ENCODE data around the gene IQSEC1. TPM values are rescaled to one million over a fixed set of nuclear protein-coding genes. Genes with fewer than 3 reads are reported as not detected.
"Not testable (repeated sequence)": the region's sequence is repeated elsewhere in the genome, so short reads cannot be mapped to it uniquely, and the experiment has no call there.

Gene IQSEC1
- total RNA-seq, 1 donor, result 135 TPM

DNA sequence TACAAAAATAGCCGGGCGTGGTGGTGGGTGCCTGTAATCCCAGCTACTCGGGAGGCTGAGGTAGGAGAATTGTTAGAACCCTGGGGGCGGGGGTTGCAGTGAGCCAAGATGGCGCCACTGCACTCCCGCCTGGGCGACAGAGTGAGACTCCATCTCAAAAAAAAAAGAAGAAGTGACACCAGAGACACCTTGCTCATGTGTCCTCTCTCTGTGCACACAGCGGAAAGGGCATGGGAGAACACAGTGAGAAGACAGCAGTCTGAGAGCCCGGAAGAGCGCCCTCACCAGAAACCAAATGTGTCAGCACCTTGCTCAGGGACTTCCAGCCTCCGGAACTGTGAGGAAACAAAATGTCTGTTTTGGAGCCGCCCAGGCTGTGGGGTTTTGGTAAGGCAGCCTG is 191.4 kb downstream of the IQSEC1 start:
- not testable (repeated sequence) for H3K4me3 ChIP-seq (ENCODE audit: low read length); H3K9me3 ChIP-seq (ENCODE audit: low read depth, low read length); H3K27me3 ChIP-seq (ENCODE audit: insufficient read depth, low read length)
- peaks cover 10% of the 10 kb centered on the region for H3K4me1 ChIP-seq (ENCODE audit: insufficient read depth, low read length)

DNA sequence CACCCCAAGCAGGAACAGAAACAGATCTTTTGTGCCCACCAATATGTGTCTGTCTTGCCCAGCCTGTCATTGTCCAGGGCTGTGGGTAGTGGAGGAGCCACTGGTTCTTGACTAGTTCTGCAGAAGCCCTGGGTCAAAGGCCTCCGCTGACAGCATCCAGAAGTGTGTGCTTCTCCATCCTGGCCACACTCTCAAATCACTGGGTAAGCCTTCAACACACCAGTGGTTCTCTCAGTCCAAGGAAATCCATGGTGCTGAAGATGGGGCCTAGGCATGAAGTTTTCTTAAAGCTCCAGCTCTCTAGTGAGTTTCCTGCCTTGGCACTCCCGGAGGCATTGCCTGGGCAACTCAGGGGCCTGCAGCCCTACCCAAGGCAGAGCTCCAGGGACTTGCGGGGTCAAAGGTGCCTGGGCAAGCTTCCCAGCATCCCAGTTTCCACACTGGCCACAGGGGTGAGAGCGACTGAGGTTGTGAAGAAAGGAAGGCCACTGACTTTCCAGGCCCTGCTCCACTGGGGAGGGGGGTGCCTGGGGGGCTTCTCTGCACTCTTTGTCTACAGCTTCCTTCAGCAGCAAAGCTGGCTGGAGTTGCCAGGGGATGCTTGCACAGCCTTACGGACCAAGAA is 193.9 kb downstream of the IQSEC1 start:
- Histone ChIP-seq H3K27me3 (ENCODE audit: insufficient read depth, low read length) (no peaks in the 10 kb centered on the region), H3K4me3 (ENCODE audit: low read length) (no peak overlapping the region), H3K9me3 (ENCODE audit: low read depth, low read length) (no peaks in the 10 kb centered on the region), H3K4me1 (ENCODE audit: insufficient read depth, low read length) (peaks cover 6% of the 10 kb centered on the region)

DNA sequence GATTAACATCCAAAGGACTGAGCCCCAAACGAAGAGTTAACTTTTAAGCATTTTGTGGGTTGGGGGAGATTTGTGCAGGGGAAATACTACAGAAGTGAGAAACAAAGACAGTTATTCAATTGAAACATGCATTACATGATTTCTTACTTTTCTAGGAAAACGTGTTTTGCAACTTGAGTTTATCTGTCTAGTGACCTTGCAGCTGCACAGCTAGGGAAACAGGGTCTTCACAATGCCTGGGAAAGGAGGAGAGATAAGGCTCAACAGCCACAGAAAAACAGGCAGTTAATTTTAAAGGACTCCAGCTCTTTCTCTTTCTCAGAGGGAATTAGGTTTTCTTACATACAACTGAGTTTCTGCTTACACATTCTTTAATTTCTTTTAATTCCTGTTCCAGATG is 194.5 kb downstream of the IQSEC1 start:
- H3K4me1 ChIP-seq (ENCODE audit: insufficient read depth, low read length); H3K9me3 ChIP-seq (ENCODE audit: low read depth, low read length); H3K4me3 ChIP-seq (ENCODE audit: low read length); H3K27me3 ChIP-seq (ENCODE audit: insufficient read depth, low read length): not testable (repeated sequence)

DNA sequence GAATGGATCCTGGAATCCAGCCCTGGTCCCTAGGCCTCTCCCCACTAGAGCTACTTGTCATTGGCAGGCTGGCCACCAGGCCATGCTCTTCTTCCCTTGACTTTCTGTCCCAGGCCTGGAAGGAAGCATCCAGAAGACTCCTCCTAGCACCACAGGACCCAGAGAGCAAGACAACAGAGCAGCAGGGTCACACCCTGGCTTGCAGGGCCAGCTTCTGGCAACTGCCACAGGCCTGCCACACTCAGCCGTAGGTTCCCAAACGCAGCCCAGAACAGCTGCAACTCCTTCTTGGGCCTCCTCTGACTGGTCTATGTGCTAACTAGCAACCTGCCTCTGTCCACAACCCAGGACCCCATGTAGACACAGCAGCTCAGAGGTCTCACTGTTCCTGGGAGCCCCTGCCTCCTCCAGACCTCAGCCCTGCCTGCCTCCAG is 195.1 kb downstream of the IQSEC1 start:
- H3K27me3 ChIP-seq (ENCODE audit: insufficient read depth, low read length), result no peaks in the 10 kb centered on the region
- no peaks in the 10 kb centered on the region for H3K9me3 ChIP-seq (ENCODE audit: low read depth, low read length)
- no peak overlapping the region for H3K4me3 ChIP-seq (ENCODE audit: low read length)
- peaks cover 6% of the 10 kb centered on the region for H3K4me1 ChIP-seq (ENCODE audit: insufficient read depth, low read length)

DNA sequence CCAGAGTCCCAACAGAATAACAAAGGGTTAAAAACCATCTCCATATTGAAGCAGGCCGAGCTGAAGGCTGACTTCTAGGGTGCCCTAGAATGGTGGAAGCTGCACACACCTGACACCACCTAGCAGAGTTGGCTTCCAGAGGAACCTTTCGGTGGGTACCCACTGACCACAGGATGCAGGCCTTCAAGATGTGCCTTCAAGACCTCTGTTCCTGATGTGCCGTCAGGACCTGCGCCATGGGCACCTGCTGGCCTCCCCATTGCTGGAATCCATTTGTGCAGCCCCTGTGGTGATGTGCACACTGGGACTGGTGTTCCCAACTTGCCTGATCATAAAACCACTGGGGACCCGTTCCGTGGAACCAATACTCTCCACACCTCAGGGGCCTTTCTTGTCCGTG is 196.2 kb downstream of the IQSEC1 start:
- Histone ChIP-seq H3K27me3 (ENCODE audit: insufficient read depth, low read length) (no peaks in the 10 kb centered on the region), H3K9me3 (ENCODE audit: low read depth, low read length) (no peaks in the 10 kb centered on the region), H3K4me3 (ENCODE audit: low read length) (no peak overlapping the region), H3K4me1 (ENCODE audit: insufficient read depth, low read length) (peaks cover 6% of the 10 kb centered on the region)

DNA sequence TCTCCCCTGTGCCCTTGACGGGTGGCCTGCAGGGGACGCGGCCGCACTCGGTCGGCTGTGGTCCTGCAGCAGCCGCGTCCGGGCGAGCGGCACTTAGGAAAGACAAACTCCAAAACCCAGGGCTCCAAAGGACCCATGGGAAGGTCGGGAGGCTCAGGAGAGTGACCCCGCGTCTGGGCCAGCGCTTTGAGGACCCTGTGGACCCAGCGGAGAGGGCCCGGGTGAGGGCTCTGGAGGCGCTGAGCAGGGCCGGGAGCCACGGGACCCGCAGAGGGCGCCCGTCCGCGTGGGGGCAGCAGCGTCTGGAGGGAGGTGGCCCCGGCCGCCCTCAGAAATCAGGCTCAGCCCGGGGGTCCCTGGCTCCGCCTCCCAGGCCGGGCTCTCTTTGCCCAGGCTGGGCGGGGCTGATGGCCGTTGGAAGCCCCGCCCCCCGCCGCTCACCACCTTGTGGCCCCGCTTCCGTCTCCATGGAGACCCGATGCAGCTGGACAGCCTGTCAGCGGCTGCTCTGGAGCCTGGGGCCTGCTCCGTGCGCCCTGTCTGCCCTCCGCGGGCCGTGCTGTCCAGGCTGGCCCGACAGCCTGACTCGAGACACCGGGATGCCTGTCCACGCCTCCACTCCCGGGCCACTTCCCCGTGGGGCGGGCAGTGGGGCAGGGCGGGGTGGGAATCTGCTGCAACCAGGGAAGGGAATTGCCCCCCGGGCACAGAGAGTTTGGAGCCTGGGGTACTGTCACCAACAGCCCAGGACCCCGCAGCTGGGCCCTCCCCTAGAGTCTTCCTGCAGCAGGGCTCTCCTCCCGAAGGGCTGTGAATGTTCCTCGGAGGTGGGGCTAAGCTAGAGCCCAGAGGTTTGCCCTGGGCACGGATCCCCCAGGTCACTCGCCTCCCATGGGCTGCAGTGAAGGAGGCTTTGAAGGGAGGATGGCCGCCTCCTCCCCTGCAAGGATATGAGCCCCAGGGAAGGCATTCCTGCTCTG is 197.1 kb downstream of the IQSEC1 start:
- Histone ChIP-seq H3K4me3 (ENCODE audit: low read length) (no peak overlapping the region), H3K9me3 (ENCODE audit: low read depth, low read length) (no peaks in the 10 kb centered on the region), H3K4me1 (ENCODE audit: insufficient read depth, low read length) (peaks cover 6% of the 10 kb centered on the region), H3K27me3 (ENCODE audit: insufficient read depth, low read length) (no peaks in the 10 kb centered on the region)

DNA sequence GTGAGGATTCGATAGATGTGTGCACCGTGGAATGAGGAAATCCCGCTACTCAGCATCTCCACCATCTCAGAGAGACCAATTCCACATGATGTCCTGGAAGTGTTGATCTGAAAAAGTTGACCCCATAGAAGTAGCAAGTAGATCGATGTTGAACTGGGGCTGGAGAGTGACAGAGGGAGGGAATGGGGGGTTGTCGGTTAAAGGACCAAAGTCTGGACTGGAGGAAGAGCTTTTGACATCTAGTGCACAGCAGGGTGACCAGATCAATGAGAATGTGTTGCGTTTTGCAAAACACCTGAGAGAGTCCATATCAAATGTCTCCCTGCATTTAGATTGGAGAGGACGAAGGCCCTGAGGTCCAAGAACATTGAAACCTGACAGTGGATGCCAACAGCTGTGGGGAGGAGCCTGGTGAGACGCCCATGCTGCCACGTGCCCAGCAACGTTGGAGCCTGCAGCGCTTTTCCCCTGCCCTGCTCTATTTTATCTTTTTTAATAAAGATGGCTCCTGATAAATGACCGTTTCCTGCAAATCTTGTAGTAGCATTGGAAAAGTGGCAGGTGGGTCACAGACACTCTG is 201.7 kb downstream of the IQSEC1 start:
- H3K4me3 ChIP-seq (ENCODE audit: low read length), result no peak overlapping the region
- no peaks in the 10 kb centered on the region for H3K9me3 ChIP-seq (ENCODE audit: low read depth, low read length)
- peaks cover 9% of the 10 kb centered on the region for H3K27me3 ChIP-seq (ENCODE audit: insufficient read depth, low read length)
- peaks cover 24% of the 10 kb centered on the region for H3K4me1 ChIP-seq (ENCODE audit: insufficient read depth, low read length)

DNA sequence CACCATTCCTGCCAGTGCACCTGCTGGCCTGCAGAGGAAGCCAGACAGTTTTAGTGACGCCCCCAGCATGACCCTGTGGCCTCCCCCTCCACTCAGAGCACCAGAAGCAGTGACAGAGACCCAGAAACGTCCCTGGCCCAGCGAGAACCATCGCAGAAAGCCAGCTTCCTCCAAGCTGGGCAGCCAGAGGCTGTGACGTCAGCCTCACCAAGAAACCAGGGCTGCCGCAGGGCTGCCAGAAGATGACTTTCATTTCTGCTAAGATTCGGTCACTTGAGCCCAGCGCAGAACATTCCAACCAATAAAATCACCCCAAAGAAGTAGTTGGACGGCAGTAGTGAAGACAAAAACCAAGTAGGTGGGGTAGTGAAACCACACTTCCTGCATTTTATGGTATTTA is 202.3 kb downstream of the IQSEC1 start:
- no peak overlapping the region for H3K4me3 ChIP-seq (ENCODE audit: low read length)
- no peaks in the 10 kb centered on the region for H3K9me3 ChIP-seq (ENCODE audit: low read depth, low read length)
- H3K4me1 ChIP-seq (ENCODE audit: insufficient read depth, low read length), result peaks cover 22% of the 10 kb centered on the region
- peaks cover 9% of the 10 kb centered on the region for H3K27me3 ChIP-seq (ENCODE audit: insufficient read depth, low read length)

DNA sequence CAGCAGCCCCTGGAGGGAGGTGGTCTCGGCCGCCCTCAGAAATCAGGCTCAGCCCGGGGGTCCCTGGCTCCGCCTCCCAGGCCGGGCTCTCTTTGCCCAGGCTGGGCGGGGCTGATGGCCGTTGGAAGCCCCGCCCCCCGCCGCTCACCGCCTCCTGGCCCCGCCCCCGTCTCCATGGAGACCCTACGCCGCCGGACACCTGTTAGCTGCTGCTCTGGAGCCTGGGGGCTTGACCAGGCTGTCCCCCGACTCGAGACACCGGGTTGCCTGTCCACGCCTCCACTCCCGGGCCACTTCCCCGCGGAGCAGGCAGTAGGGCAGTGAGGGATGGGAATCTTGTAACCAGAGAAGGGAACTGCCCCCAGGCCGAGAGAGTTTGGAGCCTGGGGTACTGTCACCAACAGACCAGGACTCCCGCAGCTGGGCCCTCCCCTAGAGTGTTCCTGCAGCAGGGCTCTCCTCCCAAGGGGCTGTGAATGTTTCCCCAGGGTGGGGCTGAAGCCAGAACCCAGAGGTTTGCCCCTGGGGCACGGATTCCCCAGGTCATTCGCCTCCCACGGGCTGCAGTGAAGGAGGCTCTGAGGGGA is 204.1 kb downstream of the IQSEC1 start:
- Histone ChIP-seq H3K27me3 (ENCODE audit: insufficient read depth, low read length) (peaks cover 9% of the 10 kb centered on the region), H3K9me3 (ENCODE audit: low read depth, low read length) (no peaks in the 10 kb centered on the region), H3K4me3 (ENCODE audit: low read length) (no peak overlapping the region), H3K4me1 (ENCODE audit: insufficient read depth, low read length) (peaks cover 19% of the 10 kb centered on the region)

DNA sequence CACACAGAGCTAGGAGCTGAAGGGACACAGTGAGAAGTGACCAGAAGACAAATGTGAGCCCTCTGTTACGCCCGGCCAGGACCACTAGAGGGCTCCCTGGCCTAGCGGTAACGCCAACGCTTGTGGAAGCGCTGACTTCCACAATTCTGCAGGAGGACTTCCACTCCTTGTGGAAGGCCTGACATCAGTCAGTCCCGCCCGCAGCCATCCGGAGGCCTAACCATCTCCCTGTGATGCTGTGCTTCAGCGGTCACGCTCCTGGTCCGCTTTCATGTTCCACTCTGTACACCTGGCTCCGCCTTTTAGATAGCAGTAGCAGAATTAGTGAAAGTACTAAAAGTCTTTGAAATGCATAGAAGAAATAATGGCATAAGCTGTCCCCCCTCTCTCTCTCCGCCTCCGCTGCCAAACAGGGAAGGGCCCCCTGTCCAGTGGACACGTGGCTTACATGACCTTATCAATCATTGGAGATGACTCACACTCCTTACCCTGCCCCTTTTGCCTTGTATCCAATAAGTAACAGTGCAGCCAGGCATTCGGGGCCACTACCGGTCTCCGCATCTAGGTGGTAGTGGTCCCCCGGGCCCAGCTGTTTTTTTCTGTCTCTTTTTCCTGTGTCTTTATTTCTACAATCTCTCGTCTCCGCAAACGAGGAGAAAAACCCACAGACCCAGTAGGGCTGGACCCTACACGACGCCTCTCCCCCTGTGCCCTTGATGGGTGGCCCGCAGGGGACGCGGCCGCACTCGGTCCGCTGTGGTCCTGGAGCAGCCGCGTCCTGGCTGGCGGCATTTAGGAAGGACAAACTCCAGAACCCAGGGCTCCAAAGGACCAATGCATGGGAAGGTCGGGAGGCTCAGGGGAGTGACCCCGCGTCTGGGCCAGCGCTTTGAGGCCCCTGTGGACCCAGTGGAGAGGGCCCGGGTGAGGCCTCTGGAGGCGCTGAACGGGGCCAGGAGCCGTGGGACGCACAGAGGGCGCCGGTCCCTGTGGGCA is 204.9 kb downstream of the IQSEC1 start:
- H3K27me3 ChIP-seq (ENCODE audit: insufficient read depth, low read length), result peaks cover 9% of the 10 kb centered on the region
- H3K4me1 ChIP-seq (ENCODE audit: insufficient read depth, low read length), result peaks cover 19% of the 10 kb centered on the region
- no peaks in the 10 kb centered on the region for H3K9me3 ChIP-seq (ENCODE audit: low read depth, low read length)
- peak overlapping the region; percentile 13 for H3K4me3 ChIP-seq (ENCODE audit: low read length)

DNA sequence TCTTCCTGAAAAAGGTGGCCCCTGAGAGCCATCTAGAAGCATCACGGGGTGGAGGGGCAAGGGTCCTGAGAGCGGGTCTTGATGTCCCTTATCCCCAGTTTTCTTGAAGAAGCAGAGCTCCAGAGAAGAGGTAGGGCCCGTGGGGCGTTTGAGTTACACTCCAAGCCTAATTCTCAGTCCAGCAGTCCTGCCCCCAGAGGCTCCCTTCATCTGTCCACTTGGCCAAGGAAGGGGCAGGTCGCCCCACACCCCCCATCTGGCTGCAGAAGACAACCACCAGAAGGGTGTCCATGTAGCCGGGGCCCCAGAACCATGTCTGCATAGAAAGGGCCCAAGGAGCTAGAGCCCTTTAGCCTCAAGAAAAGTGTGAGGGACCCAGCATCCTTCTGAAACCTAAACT is 206.4 kb downstream of the IQSEC1 start:
- no peaks in the 10 kb centered on the region for H3K9me3 ChIP-seq (ENCODE audit: low read depth, low read length)
- peaks cover 19% of the 10 kb centered on the region for H3K4me1 ChIP-seq (ENCODE audit: insufficient read depth, low read length)
- H3K27me3 ChIP-seq (ENCODE audit: insufficient read depth, low read length), result peaks cover 9% of the 10 kb centered on the region
- H3K4me3 ChIP-seq (ENCODE audit: low read length), result no peak overlapping the region

DNA sequence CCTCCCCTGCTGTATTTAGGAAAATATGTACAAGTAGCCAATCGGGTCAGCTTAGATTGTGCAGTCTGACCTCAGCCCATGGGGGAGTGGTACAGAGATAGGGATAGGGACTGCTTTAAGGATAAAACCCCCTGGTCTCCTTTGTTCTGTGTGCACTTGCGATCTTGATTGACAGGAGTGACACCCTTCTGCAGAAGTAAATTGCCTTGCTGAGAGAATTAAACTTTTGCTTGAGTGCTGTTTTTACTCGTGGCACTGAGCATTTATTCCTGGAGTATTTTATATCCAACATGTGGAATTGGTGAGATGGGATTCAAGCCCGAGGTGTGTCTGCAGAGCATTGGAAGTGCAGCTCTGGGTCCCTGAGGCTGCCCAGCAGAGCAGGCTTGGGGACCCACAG is 208.0 kb downstream of the IQSEC1 start:
- H3K4me3 ChIP-seq (ENCODE audit: low read length), result no peak overlapping the region
- H3K27me3 ChIP-seq (ENCODE audit: insufficient read depth, low read length), result peaks cover 9% of the 10 kb centered on the region
- no peaks in the 10 kb centered on the region for H3K9me3 ChIP-seq (ENCODE audit: low read depth, low read length)
- H3K4me1 ChIP-seq (ENCODE audit: insufficient read depth, low read length), result peaks cover 13% of the 10 kb centered on the region

DNA sequence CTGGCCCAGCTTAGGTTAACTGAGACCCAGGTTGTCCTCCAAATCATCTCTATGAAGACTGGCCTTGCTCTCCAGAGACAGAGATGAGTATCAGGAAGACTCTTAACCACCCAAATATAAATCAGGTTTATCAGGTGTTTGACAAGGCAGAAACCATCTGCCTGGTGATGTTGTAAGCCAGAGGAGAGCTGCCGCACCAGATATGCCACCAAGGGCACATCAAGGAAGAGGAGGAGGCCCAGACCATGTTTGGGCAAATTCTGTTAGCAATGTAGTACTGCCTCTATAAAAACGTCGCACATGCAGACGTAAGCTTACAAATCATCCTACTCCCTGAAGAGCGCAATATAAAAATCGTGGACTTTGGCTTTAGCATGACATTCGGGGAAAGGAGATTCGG is 210.8 kb downstream of the IQSEC1 start:
- Histone ChIP-seq H3K4me1 (ENCODE audit: insufficient read depth, low read length) (no peaks in the 10 kb centered on the region), H3K4me3 (ENCODE audit: low read length) (no peak overlapping the region), H3K9me3 (ENCODE audit: low read depth, low read length) (no peaks in the 10 kb centered on the region), H3K27me3 (ENCODE audit: insufficient read depth, low read length) (no peaks in the 10 kb centered on the region)

DNA sequence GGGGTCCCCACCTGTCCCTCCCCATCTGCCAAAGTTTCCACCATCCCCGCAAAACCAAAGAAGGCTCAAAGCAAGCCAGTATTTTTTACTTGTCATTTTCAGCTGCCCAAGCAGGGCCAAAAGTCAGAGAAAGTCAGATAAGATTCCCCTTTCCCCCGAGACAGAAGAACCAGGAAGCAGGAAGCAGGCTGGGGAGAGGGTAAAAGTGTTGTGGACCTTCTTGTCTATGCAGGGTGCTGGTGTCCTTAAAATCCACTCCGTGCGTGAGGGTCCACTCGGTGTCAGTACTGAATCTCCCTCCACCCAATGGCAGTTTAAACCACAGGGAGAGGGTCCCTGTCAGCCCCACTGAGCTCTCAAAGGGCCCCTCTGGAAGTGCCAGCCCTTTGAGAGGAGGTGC is 211.6 kb downstream of the IQSEC1 start:
- Histone ChIP-seq H3K9me3 (ENCODE audit: low read depth, low read length) (no peaks in the 10 kb centered on the region), H3K4me3 (ENCODE audit: low read length) (no peak overlapping the region), H3K27me3 (ENCODE audit: insufficient read depth, low read length) (no peaks in the 10 kb centered on the region), H3K4me1 (ENCODE audit: insufficient read depth, low read length) (no peaks in the 10 kb centered on the region)

Measured in mononuclear cell (primary cell).